OCI-LY3 (cell line): Measurements from ENCODE around the gene ENTR1.

ENCODE experiments used
- CTCF ChIP-seq: fragments of 200-600, 300-600 bp; sonication (generic); IDR thresholded peaks from 2 replicates; pipeline ENCODE4 v1.5.1; 2014; ENCODE audit warnings: antibody characterized with exemption, low read length, low read depth
- EZH2phosphoT487 ChIP-seq: fragments of 200-600 bp; shearing (Covaris generic); IDR thresholded peaks from 2 replicates; pipeline ENCODE4 v1.6.1; 2018; ENCODE audit warnings: antibody characterized with exemption, mixed run types, low read depth

DNA sequence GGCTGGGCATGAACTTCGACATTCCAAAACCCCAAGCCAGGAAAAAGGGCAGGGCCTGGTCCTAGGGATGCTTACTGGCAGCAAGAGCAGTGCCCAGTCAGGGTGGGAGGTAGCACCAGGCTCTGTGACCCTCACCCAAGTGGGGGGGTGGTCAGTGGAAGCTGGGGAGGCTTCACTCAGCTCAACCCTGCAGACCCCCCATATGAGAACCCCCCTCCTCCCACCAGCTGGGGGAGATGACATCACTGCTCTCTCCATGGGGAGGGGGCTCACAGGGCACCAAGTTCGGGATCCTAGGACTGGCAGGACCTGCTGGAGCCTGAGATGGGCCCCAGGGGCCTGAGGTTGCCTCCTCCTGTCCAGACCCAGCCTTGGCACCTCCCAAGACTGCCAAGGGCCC lies 51.5 kb downstream of the ENTR1 start:
- TF ChIP-seq CTCF: no peak
- TF ChIP-seq EZH2phosphoT487: no peak
